ENCODE data around the gene HDAC1. TPM values are rescaled to one million over a fixed set of nuclear protein-coding genes. Genes with fewer than 3 reads are reported as not detected.

HDAC1 gene
- total and polyA plus RNA-seq, 10 of the 15 experiments (the other 5 are each of a cell fraction or from before 2014, with no cell fraction given) = 147 to 331 (median 168) TPM

DNA sequence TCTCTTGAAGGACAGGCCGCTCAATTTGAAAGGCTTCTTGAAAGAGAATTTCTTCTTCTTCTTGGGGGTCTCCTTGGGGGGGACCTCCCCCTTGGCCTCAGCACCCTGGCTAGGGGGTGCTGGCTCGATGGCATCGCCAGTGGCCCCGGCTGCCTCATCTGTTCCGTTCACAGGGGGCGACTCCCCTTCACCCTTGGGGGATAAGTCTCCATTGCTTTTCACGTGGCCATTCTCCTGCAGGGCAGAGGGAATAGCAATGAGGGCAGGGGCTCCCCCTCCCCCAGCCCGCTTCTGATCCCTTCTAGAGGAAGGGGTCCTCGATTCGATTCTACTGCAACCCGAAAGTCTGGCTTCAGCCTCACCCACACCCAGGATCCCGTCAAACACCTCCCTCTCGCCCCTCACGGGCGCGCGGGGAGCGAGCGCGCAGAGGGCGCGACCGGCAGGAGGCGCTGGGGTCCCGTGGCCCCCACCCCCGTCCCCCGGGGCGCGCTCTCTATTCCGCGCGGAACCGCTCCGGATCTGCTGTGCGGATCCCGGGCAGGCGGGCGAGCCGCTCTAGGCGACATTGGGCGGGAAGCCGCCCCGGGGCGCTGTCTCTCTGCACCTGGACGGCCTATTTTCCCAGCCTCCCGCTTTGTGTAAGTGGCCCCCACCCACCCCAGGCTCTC is 43.1 kb downstream of the HDAC1 start (continued):
- TF ChIP-seq, protein P1, sequence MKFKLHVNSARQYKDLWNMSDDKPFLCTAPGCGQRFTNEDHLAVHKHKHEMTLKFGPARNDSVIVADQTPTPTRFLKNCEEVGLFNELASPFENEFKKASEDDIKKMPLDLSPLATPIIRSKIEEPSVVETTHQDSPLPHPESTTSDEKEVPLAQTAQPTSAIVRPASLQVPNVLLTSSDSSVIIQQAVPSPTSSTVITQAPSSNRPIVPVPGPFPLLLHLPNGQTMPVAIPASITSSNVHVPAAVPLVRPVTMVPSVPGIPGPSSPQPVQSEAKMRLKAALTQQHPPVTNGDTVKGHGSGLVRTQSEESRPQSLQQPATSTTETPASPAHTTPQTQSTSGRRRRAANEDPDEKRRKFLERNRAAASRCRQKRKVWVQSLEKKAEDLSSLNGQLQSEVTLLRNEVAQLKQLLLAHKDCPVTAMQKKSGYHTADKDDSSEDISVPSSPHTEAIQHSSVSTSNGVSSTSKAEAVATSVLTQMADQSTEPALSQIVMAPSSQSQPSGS (IDR thresholded peaks at IDR 0.05; ENCODE audit: low read length) = no peak
- TF ChIP-seq, protein P2, sequence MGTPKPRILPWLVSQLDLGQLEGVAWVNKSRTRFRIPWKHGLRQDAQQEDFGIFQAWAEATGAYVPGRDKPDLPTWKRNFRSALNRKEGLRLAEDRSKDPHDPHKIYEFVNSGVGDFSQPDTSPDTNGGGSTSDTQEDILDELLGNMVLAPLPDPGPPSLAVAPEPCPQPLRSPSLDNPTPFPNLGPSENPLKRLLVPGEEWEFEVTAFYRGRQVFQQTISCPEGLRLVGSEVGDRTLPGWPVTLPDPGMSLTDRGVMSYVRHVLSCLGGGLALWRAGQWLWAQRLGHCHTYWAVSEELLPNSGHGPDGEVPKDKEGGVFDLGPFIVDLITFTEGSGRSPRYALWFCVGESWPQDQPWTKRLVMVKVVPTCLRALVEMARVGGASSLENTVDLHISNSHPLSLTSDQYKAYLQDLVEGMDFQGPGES (IDR thresholded peaks at IDR 0.05) = no peak
- peak; percentile 10 for TF ChIP-seq BCL3 (IDR thresholded peaks at IDR 0.05; ENCODE audit: borderline replicate concordance, insufficient read depth, low read depth, low read length, poor library complexity, severe bottlenecking)
- no peak for TF ChIP-seq SPI1 (IDR thresholded peaks at IDR 0.05; ENCODE audit: borderline replicate concordance, insufficient read depth, low read depth, low read length)
- TF ChIP-seq POLR2A (IDR thresholded peaks at IDR 0.05; ENCODE audit: low read depth, low read length) = peak; percentile 40; the same call in 1 of the 2 replicates
- TF ChIP-seq BHLHE40 (IDR thresholded peaks at IDR 0.05; ENCODE audit: borderline replicate concordance in 1 of 2, low read depth in 2 of 2, low read length in 1 of 2) = peak; percentile 50 to 74; a peak in 3 of 4 replicates
- no peak for TF ChIP-seq YBX1 (IDR thresholded peaks at IDR 0.05)
- no peak for TF ChIP-seq ZBTB33 (IDR thresholded peaks at IDR 0.05)
- no peak for TF ChIP-seq PAX8 (IDR thresholded peaks at IDR 0.05)
- no peak for TF ChIP-seq MEF2A (IDR thresholded peaks at IDR 0.05; ENCODE audit: insufficient read depth, low read depth, low read length)
- TF ChIP-seq CHD2 (IDR thresholded peaks at IDR 0.05; ENCODE audit: borderline replicate concordance, low read depth, low read length) = no peak

All from GM12878 (cell line).